ENCODE results near the gene RPL4. TPM values are rescaled to one million over a fixed set of nuclear protein-coding genes. Genes with fewer than 3 reads are reported as not detected.
"Not testable (repeated sequence)": the region's sequence is repeated elsewhere in the genome, so short reads cannot be mapped to it uniquely, and the experiment has no call there.

RPL4 gene
- total RNA-seq, 2 donors from 2014 or later = 2,395 to 5,607 TPM

DNA sequence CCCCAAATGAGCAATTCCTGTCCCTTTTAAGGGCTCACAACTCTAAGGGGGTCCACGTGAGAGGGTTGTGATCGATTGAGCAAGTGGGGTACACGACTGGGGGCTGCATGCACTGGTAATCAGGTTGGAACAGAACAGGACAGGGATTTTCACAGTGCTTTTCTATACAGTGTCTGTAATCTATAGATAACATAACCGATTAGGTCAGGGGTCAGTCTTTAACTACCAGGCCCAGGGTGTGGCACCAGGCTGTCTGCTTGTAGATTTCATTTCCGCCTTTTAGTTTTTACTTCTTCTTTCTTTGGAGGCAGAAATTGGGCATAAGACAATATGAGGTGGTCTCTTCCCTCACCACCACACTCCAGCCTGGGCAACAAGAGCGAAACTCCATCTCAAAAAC, 39.4 kb downstream of the RPL4 start:
- intact Hi-C loops (cut with DNase I); H3K9me3 ChIP-seq; H3K27me3 ChIP-seq (replicated peaks; ENCODE audit: insufficient read depth); H3K36me3 ChIP-seq; H3K4me3 ChIP-seq; H3K4me1 ChIP-seq (replicated peaks); H3K27ac ChIP-seq; DNase-seq (ENCODE audit: low spot score): not testable (repeated sequence)
- WGBS = 93% methylated on average over 6 of the region's 6 CpGs

DNA sequence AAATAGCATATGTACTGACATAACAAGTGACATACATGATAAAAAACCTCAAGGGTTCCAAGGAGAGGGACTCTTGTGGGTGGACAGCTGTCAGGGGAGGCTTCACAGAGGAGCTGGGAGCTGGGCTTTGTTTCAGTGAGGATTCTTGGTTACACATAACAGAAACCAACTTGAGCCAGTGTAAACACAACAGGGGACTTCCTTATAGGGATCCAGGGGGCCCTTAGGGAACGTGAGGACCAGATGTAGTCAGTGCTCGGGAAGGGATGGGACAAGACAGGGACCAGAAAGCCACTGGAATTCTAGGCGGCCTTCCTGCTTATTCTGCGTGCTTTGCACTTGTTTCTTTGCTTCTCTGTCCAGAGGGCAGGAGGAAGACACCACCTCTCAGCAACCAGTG, 42.0 kb downstream of the RPL4 start:
- Histone ChIP-seq H3K27me3 (replicated peaks; ENCODE audit: insufficient read depth) (no peaks in the 10 kb centered on the region), H3K27ac (no peak overlapping the region), H3K4me3 (no peak overlapping the region), H3K9me3 (no peaks in the 10 kb centered on the region), H3K4me1 (replicated peaks) (no peaks in the 10 kb centered on the region), H3K36me3 (no peaks in the 10 kb centered on the region)
- 67% methylated on average over 4 of the region's 4 CpGs for WGBS
- TF ChIP-seq, protein P1, sequence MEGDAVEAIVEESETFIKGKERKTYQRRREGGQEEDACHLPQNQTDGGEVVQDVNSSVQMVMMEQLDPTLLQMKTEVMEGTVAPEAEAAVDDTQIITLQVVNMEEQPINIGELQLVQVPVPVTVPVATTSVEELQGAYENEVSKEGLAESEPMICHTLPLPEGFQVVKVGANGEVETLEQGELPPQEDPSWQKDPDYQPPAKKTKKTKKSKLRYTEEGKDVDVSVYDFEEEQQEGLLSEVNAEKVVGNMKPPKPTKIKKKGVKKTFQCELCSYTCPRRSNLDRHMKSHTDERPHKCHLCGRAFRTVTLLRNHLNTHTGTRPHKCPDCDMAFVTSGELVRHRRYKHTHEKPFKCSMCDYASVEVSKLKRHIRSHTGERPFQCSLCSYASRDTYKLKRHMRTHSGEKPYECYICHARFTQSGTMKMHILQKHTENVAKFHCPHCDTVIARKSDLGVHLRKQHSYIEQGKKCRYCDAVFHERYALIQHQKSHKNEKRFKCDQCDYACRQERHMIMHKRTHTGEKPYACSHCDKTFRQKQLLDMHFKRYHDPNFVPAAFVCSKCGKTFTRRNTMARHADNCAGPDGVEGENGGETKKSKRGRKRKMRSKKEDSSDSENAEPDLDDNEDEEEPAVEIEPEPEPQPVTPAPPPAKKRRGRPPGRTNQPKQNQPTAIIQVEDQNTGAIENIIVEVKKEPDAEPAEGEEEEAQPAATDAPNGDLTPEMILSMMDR (IDR thresholded peaks at IDR 0.05) = no peak
- no peak for TF ChIP-seq POLR2A (IDR thresholded peaks at IDR 0.05)
- TF ChIP-seq POLR2AphosphoS5 (IDR thresholded peaks at IDR 0.05) = no peak
- DNase-seq (ENCODE audit: low spot score) = no peak
- intact Hi-C loops (cut with DNase I) = no loop called here

DNA sequence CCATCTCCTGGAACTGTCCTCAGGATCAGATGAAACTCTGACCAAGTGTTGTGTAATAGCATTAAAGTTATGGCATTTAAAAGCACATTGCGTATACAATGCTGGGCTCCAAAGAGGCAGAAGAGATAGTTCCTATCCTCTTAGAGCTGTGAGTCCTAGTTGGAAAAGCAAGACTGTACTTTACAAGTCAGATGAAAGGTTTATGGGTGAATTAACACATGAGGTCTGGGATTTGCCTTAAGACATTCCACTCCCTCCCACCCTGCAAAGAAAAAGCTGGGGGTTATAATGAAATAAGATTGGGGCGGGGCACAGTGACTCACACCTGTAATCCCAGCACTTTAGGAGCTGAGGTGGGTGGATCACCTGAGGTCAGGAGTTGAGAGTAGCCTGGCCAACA, 42.7 kb downstream of the RPL4 start:
- no peak for DNase-seq (ENCODE audit: low spot score)
- intact Hi-C loops (cut with DNase I) = no loop called here
- H3K9me3 ChIP-seq = no peaks in the 10 kb centered on the region
- no peak overlapping the region for H3K4me3 ChIP-seq
- H3K4me1 ChIP-seq (replicated peaks) = no peaks in the 10 kb centered on the region
- H3K27ac ChIP-seq = no peak overlapping the region
- no peaks in the 10 kb centered on the region for H3K27me3 ChIP-seq (replicated peaks; ENCODE audit: insufficient read depth)
- WGBS = 80% methylated on average over 2 of the region's 2 CpGs
- H3K36me3 ChIP-seq = no peaks in the 10 kb centered on the region
- TF ChIP-seq, protein P1 (IDR thresholded peaks at IDR 0.05) = no peak
- no peak for TF ChIP-seq POLR2AphosphoS5 (IDR thresholded peaks at IDR 0.05)
- TF ChIP-seq POLR2A (IDR thresholded peaks at IDR 0.05) = no peak

DNA sequence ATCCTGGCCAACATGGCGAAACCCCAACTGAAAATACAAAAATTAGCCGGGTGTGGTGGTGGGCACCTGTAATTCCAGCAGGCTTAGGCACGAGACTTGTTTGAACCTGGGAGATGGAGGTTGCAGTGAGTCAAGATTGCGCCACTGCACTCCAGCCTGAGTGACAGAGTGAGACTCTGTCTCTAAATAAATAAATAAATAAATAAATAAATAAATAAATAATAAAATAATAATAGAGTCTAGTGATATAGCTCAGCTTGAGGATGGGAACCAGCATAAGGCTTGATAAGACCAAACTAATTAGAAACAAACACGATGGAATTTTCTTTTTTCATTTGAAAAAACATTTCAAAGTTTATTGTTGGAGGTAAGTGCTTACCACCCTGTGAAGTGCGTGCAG, 43.4 kb downstream of the RPL4 start:
- H3K4me1 ChIP-seq (replicated peaks); H3K36me3 ChIP-seq; intact Hi-C loops (cut with DNase I); DNase-seq (ENCODE audit: low spot score); H3K27ac ChIP-seq; H3K4me3 ChIP-seq; H3K27me3 ChIP-seq (replicated peaks; ENCODE audit: insufficient read depth); H3K9me3 ChIP-seq: not testable (repeated sequence)
- 96% methylated on average over 6 of the region's 6 CpGs for WGBS

DNA sequence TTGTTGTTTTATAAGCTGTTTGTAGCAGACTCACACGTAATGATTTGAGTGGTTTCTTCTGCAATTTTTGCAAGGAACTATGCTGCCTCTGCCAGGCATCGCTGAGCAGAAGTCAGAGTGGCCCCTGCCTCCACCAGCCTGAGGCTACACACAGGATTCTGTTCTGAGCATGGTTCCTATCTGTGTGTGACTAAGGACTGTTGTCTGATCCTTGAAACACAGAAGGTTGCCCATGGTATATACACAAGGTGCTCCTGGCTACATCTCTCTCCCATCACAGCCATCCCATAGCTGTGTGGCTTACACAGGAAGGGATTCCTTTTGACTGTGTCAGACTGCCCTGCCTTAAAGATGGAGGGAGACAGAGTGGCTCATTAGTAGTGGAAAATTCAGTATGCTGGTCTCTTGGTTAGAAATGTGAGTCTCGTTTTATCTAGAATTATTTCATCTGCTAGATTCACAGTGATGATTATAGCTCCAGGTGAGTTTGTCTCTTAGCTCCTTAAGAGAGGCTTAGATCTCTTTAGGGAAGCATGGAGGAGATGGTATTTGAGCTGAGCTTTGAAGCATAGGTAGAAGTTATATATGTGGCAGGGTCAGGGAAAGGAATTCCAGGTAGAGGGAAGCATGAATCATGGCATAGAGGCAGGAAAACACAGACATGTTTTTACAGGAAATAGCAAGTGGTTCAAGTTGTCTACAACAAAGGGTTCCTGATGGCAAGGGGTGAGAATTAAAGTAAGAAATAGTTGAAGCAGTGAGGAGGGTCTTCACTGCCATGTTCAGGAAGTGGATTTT, 44.6 kb downstream of the RPL4 start:
- no peaks in the 10 kb centered on the region for H3K36me3 ChIP-seq
- no peak for DNase-seq (ENCODE audit: low spot score)
- intact Hi-C loops (cut with DNase I) = no loop called here
- H3K27me3 ChIP-seq (replicated peaks; ENCODE audit: insufficient read depth) = no peaks in the 10 kb centered on the region
- no peak overlapping the region for H3K4me3 ChIP-seq
- H3K27ac ChIP-seq = no peak overlapping the region
- TF ChIP-seq POLR2AphosphoS5 (IDR thresholded peaks at IDR 0.05) = no peak
- no peak for TF ChIP-seq POLR2A (IDR thresholded peaks at IDR 0.05)
- TF ChIP-seq, protein P1 (IDR thresholded peaks at IDR 0.05) = no peak
- no peaks in the 10 kb centered on the region for H3K4me1 ChIP-seq (replicated peaks)
- WGBS = 86% methylated on average over 3 of the region's 3 CpGs
- H3K9me3 ChIP-seq = no peaks in the 10 kb centered on the region

DNA sequence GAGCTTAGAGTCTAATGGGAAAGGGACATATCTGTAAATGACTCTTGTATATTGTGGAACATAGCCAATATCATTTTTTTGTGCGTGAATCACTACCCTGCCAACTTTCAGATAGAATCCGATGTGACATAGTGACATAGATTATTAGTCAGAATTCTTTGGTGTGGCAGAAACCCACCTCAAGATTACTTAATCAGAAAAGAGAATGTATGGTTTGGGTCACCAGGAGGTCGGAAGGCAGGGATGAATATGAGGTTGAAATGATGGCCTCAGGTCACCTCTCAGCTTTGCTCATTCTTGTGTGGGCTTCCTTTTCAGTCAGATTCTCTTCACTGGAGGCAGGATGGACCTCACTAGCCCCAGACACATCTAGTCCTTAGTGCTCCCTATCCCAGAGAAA, 48.4 kb downstream of the RPL4 start:
- no peak for DNase-seq (ENCODE audit: low spot score)
- H3K4me1 ChIP-seq (replicated peaks) = no peaks in the 10 kb centered on the region
- H3K27me3 ChIP-seq (replicated peaks; ENCODE audit: insufficient read depth) = no peaks in the 10 kb centered on the region
- intact Hi-C loops (cut with DNase I) = no loop called here
- no peaks in the 10 kb centered on the region for H3K36me3 ChIP-seq
- TF ChIP-seq, protein P1 (IDR thresholded peaks at IDR 0.05) = no peak
- no peak for TF ChIP-seq POLR2A (IDR thresholded peaks at IDR 0.05)
- TF ChIP-seq POLR2AphosphoS5 (IDR thresholded peaks at IDR 0.05) = no peak
- 88% methylated on average over 3 of the region's 3 CpGs for WGBS
- no peak overlapping the region for H3K4me3 ChIP-seq
- H3K9me3 ChIP-seq = no peaks in the 10 kb centered on the region
- H3K27ac ChIP-seq = no peak overlapping the region
